Activated effector memory CD4-positive, alpha-beta T cell treated with anti-CD3 and anti-CD28 coated beads, Interleukin-2, amount 50 U/mL, for 16 hours (primary cell): Measurements from ENCODE around the gene MLX.
A peak's percentile ranks its signal among the peaks of the same experiment; 100 is the strongest.
"Not testable (repeated sequence)": the region's sequence is repeated elsewhere in the genome, so short reads cannot be mapped to it uniquely, and the experiment has no call there.

Source experiments
- DNase-seq: peaks from one replicate; pipeline ENCODE4 v3.0.0-alpha.2; 2020

MLX gene

GRCh38 chr17:42555961-42556617 lies 10.8 kb upstream of the MLX start:
- not testable (repeated sequence) for DNase-seq

GRCh38 chr17:42559075-42559474 lies 7.8 kb upstream of the MLX start:
- DNase-seq: no peak

- DNase-seq: no peak
These were observed 6.7 kb upstream of the MLX start for GRCh38 chr17:42560246-42560645.

DNA sequence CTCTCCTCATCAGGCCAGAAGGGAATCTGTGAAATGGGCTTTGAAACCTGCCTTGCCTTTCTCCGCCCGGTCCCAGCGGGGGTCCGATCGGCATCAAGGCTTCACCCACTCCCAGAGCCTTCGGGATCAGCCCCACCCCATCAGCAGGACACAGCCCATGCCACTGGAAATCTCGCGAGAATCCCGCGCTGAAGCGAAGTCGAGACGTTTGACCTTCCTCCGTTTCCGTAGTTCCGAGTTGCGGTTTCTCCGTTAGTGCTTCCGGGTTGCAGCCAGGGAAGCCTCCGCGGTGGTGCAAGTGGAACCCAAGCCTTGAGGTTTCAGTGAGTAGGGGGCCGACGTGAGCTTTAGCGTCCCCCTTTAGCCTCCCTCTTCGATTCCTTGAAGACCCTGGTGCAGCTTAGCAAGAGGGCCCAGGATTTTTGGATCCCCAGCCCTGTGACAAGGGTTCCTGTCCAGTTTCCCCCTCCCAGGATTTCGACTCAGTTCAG lies 5.0 kb upstream of the MLX start, which contains the start of gene COASY:
COASY (plus strand) TSS at position 252 of the 491 bp plus-strand sequence. CDS start 475 bp downstream, outside the sequence.
- peak; percentile 96 for DNase-seq

- peak; percentile 69 for DNase-seq
These were observed 4.3 kb upstream of the MLX start for GRCh38 chr17:42562388-42563142.

GRCh38 chr17:42563143-42563509 lies 3.8 kb upstream of the MLX start:
- DNase-seq: no peak

DNA sequence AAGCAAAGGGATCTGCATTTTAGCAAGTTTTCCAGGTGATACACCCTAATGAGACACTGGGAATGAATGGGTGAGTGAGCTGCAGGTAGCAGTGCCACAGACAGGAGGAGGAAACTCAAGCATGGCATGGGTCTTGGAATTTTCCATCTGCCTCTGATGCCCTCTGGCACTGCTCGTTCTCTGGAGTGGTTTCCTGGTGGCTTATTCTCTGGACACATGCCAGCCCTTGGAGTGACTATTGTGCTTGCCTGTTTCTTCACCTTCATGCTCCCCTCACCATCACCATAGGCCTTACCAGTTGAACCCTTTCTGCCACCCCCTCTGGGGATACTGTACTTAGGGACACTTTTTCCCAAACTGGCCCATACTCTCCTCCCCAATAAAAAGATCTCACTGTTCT lies 3.4 kb upstream of the MLX start:
- no peak for DNase-seq

GRCh38 chr17:42563950-42564349 lies 3.0 kb upstream of the MLX start:
- no peak for DNase-seq

GRCh38 chr17:42564815-42565522 lies 1.9 kb upstream of the MLX start:
- no peak for DNase-seq

GRCh38 chr17:42565523-42566214 lies 1.2 kb upstream of the MLX start:
- no peak for DNase-seq

DNA sequence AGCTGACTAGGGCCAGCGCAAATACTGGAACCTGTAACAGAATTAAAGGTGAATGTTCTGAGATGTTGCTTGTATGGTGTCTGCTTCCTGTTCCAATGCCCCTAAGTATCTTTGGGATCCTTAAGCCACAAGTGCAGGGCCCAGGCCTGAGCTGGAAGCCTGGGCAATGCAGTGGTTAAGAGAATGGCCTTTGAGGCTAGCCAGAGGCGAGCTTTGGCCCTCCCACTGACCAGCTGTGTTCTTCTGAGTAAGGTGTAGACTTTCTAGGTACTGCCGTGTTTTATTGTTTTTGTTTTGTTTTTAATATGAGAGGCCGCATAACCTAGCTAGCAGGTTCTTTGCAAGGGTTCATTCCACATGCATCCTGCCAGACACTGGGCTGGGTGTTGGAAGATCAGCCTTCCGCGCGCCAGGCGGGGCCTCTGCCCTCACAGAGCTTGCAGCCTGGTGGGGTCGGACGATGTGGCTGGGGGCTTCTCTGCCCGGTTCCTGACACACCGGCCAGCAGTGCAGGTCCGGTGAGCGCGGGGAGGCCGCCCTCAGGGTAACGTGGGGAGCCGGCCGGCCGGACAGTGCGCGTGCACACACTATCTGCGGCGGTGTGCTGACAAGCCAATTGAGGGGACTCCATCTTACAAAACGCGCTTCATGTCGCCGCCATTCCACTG lies 551 bp upstream of the MLX start:
- DNase-seq: no peak

GRCh38 chr17:42568341-42569111 lies 1.6 kb downstream of the MLX start:
- no peak for DNase-seq

- no peak for DNase-seq
These were observed 4.7 kb downstream of the MLX start for GRCh38 chr17:42571435-42572225.

GRCh38 chr17:42573095-42573494 lies 6.2 kb downstream of the MLX start:
- peak; percentile 30 for DNase-seq

DNA sequence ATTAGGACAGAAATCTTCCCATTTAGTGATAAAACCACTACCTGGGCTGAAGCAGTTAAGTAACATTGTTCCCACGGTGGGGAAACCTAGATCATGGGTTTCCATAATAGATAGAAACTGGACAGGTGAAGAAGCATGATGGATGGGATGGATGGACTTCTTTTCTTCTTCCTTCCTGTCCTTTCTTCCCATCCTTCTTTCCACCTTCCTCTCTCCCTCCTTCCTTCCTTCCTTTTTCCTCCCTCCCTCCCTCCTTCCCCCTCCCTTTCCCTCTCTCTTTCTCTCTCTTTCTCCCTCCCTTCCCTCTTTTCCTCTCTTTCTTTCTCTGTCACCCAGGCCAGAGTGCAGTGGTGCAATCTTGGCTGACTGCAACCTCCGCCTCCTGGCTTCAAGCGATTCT lies 7.6 kb downstream of the MLX start:
- no peak for DNase-seq

- DNase-seq: no peak
These were observed 10.2 kb downstream of the MLX start for GRCh38 chr17:42577140-42577531.

DNA sequence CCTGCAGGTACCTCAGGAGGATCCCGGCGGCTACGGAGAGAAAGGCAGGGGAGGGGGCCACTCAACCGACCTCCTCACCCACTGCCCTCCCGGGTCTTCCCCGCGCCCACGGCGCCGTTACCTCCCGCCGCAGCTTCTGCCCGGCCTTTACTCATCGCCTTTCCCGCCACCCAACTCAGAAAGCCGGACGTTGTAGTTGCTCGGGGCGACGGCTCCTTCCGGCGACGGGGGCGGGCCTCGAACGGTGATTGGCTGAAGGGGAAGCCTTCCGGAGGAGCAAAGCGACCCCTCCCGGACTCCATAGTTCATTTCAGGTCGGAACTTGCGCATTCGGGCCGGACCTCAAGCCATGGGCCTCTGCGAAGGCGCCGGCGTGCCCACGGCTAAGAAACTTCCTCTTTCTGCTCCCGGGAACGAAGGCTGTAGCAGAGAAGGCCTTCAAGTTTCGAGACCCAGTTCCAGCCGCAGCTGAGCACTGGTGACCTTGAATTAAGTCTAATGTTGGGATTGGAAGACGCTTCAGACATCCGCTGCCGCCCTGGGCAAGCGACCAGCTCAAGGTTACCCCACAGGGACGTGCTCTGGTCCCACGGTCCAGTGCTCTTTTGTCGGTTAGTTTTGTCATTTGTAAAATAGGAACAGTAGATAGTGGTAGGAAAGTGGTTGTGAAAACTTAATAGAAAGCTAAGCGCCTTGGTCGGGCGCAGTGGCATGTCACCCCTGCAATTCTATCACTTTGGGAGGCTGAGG lies 10.8 kb downstream of the MLX start, which contains the start of gene PSMC3IP:
PSMC3IP (minus strand) TSS at position 198 of the 750 bp plus-strand sequence; CDS start at position 155, 43 bp downstream.
- DNase-seq: peak; percentile 98

DNA sequence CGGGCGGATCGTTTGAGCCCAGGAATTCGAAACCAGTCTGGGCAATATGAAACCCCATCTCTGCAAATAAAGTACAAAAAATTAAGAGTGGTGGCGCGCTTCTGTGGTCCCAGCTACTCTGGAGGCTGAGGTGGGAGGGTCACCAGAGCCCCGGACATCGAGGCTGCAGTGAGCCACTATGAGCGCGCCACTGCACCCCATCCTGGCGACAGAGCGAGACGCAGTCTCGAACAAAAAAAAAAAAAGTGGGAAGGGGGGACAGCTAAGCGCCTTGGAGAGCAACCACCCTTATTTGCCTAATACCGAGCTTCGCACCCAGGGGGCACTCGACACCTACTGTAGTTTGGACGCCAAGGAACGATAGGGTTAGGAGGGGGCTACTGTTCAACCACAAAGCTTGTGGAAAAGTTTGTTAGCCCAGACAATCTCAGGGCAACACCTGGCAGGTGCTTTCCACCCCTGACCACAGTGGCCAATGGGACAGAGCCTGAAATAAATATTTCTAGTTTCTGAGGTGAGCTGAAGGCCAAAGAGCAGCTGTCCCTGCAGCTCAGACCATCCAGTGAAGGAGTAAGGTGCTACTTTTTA lies 11.5 kb downstream of the MLX start:
- DNase-seq: peak; percentile 89

DNA sequence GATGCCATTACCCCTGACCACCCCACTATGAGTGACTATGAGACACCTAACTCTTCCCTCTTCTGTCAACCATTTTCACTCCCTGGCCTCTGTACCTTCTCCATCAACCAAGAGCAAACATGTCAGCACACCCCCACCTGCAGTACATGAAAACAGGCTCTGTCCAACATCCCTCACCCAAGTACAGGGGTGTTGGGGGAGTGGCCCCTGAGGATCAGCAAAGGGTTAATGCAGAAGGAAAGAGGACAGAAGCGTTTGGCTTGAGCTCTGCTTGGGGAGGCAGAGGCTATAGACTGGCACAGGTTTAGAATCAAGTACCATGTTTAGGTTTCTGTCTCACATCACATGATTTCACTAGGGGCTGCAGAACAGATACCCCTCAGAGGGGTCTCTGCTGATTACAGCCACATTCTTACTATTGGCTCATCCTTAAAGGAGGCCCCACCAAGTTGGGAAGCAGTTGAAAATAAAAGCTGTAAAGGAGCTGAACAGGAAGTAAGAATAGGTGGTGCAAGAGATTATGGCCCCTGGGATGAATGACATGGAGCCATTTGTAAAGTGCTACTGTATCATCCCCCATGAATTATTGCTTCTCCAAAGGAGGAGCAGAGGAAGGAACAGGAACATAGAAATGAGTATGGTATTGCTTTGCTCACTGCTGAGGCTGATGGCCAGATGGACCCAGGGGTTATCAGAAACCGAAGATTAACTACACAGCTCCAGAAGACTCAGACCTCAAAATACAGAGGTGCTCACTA lies 13.1 kb downstream of the MLX start:
- no peak for DNase-seq
